ENCODE measurements around the gene CCL16.
A peak's percentile ranks its signal among the peaks of the same experiment; 100 is the strongest.

GRCh38 chr17:35930211-35931065 is 50.9 kb downstream of the CCL16 start, which contains the start of gene RDM1:
- TF ChIP-seq RBBP5 (IDR thresholded peaks at IDR 0.05; ENCODE audit: borderline replicate concordance, low read depth, low read length) (no peak), MAX (IDR thresholded peaks at IDR 0.05) (peak; percentile 88), CTCF (IDR thresholded peaks at IDR 0.05; ENCODE audit: control extremely low read depth in 1 of 3, insufficient read depth in 1 of 3, low read depth in 1 of 3, low read length in 3 of 3) (no peak)

All from H1 (cell line).